Measurements from ENCODE around the gene PCNT.
"Not testable (repeated sequence)": the region's sequence is repeated elsewhere in the genome, so short reads cannot be mapped to it uniquely, and the experiment has no call there.

Gene PCNT

DNA sequence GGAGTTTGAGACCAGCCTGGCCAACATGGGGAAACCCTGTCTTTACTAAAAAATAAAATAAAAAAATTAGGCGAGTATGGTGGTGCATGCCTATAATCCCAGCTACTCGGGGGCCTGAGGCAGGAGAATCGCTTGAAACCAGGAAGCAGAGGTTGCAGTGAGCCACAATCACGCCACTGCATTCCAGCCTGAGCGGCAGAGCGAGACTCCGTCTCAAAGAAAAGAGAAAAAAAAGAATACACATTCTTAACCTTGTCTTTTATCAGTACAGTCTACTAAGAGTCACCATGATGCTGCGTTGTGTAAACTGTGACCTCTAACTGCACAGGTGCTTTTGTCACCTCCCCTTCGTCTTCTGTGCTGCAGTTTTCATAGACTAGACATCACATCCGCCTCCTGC lies 37.2 kb downstream of the PCNT start:
- DNase-seq (ENCODE audit: low read depth in 2 of 2), result no peak

DNA sequence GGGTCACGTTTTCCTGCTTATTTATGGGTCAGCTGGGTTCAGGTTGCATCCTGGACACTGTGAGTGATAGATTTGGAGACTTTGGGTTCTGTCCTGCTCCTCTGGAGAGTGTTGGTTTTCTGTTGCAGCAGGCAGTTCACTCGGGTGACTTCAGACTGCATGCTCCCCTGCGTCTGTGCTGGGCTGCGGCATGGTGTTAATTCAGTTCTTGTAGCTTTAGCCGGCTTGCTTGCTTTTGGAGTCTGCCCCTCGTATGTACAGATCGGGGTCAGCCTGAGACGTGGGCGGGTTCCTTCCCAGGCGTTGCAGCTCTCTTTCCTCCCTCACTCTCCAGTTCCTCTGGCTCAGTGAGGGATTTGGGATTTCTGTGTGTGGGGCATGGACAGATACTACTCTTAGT lies 38.0 kb downstream of the PCNT start:
- no peak for DNase-seq (ENCODE audit: low read depth in 2 of 2)

DNA sequence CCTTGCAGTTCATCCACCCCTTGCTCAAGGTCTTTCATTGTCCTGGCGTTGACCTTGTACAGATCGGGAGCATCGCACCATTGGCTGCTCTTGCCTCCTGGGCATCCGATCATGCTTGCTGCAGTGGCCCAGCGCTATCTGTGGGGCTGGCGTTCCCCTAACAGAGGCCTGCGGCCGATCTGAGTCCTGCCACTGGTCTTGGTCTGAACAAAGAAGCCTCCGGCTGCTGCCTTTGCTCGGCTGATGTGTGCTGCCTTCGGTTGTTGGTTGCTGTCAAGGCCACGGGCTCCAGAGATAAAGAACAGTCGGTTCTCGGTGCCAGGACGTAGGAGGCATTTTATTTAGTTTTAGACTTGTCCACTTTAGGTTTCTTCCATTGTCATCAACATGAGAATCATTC lies 39.0 kb downstream of the PCNT start:
- DNase-seq (ENCODE audit: low read depth in 2 of 2), result no peak

DNA sequence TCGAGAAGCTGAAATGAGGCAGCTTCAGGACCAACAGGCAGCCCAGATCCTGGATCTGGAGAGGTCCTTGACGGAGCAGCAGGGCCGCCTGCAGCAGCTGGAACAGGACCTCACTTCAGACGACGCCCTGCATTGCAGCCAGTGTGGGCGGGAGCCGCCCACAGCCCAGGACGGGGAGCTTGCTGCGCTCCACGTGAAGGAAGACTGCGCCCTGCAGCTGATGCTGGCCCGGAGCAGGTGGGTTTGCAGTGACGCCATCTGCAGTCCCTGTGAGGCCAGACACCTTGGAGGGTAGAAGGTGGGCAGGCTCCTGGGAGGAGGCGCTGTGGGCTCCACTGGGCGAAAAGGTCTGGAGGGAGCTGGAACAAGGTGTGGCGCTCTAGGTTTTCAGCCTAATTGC lies 39.7 kb downstream of the PCNT start:
- no peak for DNase-seq (ENCODE audit: low read depth in 2 of 2)

DNA sequence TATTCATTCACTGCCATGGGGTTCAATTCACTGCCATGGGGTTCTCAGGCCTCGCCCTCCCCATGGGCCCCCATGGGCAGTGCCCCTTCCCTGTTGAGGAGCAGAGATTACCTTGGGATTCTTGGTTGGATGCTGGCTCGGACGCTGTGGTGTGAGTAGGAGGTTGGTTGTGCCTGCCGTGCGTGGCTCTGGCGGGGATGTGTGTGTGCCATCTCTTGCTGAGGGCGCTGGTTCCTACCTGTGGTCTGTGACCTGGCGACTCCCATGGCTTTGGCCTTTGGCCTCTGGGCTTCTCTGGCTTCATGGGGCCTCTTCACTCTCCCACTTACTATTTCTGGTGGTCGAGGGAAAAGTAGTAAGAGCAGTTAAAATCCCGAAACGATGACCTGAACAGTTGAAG lies 42.1 kb downstream of the PCNT start:
- no peak for DNase-seq (ENCODE audit: low read depth in 2 of 2)

DNA sequence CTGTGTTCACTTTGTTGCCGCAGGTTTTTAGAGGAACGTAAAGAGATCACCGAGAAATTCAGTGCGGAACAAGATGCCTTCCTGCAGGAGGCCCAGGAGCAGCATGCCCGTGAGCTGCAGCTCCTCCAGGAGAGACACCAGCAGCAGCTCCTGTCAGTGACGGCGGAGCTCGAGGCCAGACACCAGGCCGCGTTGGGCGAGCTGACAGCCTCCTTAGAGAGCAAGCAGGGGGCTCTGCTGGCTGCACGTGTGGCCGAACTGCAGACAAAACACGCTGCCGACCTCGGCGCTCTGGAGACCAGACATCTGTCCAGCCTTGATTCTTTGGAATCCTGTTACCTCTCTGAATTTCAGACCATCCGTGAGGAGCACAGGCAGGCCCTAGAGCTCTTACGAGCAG lies 42.6 kb downstream of the PCNT start:
- DNase-seq (ENCODE audit: low read depth in 2 of 2), result no peak

DNA sequence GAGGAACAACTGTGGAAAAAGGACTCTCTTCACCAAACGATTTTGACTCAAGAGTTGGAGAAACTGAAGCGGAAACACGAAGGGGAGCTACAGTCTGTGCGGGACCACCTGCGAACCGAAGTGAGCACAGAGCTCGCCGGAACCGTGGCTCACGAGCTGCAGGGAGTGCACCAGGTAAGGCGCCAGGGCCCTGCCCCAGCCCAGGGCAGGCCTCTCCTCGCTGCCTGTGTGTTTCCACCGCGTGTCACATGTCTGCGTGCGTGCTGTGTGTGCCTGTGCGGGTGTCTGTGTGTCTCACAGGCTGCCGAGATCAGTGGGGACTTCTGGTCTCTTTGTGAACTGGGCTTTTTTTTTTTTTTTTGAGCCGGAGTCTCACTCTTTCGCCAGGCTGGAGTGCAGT lies 43.0 kb downstream of the PCNT start:
- no peak for DNase-seq (ENCODE audit: low read depth in 2 of 2)

DNA sequence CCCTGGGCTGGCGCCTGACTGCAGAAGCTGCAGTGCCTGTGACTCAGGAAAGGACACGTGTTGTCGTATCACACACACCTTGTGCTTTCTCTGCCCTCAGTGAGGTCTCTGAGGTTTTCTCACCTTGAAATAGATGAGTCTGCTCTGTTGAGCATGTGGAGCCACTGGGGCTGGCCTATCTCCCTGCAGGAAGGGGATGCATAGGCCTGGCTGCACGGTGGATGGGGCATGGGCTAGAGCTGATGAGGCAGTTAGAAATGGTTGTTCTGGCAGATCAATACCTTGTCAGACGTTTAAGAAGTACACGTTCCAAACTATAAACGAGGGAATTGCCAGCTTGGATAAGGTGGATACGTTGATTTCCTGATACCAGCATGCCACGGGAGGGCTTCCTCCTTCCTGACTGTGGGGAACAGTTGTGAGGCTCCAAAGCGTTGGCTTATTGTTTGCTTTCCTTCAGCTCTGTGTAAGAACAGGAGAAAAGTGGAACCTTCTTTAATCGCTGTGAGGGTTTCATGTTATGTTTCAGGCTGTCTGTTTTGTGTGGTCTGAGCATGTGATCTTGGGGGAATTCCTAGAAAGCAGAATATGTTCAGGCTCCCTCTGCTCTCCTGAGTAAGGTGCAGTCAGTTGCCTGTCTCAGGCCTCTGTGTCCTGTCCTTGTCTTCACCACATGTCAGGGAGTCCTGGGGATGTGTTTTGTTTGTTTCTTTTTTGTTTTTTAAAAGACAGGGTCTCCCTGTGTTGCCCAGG lies 44.8 kb downstream of the PCNT start:
- no peak for DNase-seq (ENCODE audit: low read depth in 2 of 2)

DNA sequence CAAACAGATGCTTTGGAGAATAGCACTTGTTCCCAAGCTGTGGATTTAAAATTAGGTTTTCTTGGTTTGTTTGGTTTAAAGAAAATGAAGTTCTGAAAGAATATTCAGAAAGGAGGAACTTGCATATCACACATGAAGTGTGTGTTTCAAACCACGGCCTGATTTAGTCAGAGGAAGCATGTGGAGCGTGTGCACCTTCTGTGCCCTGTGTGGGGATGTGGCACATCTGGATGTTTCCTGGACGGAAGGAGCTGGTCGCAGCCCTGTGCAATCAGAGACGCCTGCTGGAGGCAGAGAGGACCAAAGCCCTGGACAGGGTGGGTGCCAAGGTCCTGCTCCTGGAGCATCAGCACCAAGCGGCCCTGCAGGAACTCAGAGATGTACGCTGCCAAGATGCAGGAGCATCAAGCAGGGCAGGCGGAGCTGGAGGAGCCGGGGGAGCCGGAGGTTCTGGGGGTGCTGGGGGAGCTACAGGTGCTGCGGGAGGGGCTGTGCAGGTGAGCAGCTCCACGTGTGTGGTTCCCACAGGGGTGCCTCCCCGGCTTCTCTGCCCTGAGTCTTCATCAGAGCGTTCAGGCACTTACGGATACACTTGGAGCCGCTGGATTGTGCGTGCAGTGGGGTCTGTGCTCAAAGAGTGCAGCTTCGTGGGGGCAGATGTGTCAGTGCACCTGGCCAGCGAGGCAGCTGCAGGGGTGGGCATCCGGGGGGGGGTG lies 45.7 kb downstream of the PCNT start:
- no peak for DNase-seq (ENCODE audit: low read depth in 2 of 2)

DNA sequence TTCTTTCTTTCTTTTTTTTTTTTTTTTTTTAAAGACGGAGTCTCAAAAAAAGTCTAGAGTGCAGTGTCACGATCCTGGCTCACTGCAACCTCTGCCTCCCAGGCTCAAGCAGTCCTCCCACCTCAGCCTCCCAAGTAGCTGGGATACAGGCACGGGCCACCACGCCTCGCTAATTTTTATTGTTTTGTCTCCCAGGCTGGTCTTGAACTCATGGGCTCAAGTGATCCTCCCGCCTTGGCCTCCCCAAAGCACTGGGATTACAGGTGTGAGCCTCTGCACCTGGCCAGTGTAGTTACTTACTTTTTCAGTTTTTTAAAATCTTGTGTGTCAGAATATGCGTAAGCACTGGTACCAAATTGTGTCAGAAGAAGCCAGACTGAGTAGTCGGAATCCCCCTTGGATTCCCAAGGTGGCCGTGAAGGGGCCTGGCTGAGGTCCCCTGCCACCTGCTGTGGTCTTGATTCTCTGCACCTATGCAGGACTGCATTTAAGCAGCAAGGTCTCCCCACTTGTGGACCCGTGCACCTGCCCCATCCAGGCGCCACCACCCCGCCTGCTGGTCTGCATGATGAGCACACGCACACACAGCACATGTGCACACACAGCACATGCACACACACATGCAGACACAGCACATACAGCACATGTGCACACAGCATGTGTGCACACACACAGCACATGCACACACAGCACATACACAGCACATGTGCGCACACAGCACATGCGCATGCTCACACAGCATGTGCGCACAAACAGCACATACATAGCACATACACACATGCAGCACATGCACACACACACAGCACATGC lies 47.5 kb downstream of the PCNT start:
- DNase-seq (ENCODE audit: low read depth in 2 of 2), result no peak

DNA sequence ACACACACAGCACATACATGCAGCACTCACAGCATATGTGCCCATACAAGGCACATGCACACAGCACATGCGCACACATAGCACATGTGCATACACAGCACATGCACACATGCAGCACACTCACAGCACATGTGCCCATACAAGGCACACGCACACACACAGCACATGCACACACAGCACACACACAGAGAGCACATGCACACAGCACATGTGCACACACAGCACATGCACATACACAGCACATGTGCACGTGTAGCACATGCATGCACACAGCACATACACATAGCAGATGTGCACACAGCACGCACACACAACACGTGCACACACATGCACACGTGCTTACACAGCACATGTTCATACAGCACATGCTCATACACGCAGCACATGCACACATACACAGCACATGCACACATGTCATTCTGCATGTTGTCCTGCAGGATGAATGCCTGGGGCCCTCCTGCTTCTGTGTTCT lies 48.1 kb downstream of the PCNT start:
- no peak for DNase-seq (ENCODE audit: low read depth in 2 of 2)

DNA sequence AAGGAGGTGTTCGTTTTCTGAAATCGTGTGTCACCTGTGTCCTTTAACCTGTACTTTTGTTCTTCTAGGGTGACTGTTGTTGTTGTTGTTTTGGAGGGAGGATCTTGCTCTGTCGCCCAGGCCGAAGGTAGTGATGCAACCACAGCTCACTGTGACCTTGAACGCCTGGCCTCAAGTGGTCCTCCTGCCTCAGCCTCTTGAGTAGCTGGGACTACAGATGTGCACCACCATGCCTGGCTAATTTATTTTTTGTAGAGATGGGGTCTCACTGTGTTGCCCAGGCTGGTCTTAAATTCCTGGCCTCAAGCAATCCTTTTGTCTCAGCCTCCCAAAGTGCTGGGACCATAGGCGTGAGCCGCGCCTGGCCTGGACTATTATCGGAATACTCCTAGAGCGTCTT lies 49.0 kb downstream of the PCNT start:
- DNase-seq (ENCODE audit: low read depth in 2 of 2), result not testable (repeated sequence)

DNA sequence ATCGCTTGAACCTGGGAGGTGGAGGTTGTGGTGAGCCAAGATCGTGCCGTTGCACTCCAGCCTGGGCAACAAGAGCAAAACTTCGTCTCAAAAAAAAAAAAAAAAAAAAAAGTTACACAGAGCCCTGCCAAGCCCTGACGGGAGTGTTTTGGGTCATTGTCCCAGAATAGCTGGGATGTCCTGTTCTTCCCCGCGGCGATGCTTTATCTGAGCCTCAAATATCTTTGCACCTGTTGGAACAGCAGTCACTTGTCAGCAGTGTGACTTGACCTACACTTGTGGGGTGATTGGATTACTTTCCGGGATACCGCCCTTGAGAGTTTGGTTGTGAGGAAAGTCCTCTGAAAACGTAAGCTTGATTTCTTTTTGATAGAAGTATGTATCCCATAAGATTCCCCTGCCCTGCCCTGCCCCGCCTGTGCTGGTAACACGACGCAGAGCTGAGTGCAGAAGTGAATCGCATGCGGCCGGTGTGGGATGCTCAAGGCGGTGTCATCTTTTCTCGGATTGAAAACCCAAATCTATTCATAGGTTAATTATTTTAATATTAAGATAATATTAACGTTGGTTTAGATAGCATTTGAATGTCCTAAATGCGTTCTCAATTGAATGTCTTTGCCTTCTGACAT lies 50.9 kb downstream of the PCNT start:
- DNase-seq (ENCODE audit: low read depth in 2 of 2), result no peak

DNA sequence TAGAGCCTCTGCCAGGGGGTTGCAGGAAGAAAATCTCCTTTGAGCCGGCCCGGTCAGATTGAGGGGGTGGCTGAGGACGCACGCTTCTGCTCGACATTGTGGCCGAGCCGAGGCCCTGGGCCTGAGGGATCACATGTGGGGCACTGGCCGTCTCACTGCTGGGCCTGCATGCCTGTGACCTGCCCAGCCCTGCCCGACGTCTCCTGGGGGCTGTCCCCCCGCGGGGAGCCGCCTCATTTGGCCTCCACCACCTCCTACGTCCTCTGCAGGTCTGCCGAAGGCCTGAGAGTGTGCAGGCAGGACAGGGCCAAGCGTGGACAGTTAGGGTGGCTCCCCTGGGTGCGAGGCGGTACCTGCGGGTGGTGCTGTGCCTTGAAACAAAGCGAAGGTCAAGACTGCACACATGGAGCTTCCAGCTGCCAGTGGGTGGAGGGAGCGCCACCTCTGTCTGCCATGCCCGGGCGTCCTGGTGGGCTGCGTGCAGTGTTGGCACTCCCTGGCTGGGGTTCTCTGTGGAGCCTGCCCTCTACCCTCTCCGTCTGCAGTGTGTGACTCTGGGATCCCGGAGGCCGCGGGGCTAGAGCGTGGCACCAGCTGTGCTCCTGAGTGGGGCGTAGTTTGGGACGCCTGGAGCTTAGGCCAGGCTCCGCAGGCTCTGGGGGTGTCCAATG lies 51.7 kb downstream of the PCNT start:
- no peak for DNase-seq (ENCODE audit: low read depth in 2 of 2)

DNA sequence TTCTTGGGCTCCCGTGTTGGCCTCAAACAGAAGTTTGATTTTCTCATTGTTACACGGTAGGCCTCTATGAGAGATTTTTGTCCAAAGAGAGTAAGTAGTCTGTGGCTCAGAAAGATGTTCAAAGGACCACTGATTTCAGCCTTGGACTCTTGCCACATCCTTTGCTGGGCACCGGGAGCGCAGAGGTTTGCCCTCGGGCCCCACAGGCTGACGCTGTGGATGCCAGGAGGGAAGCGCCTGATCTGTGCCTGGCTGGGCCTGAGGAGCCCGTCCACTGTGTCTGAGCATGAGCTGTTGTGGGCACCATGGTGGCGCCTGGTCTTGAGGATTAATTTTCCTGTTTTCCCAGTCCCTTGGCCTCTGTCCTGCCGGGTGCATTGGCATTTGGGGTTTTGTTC lies 52.3 kb downstream of the PCNT start:
- DNase-seq (ENCODE audit: low read depth in 2 of 2), result no peak

DNA sequence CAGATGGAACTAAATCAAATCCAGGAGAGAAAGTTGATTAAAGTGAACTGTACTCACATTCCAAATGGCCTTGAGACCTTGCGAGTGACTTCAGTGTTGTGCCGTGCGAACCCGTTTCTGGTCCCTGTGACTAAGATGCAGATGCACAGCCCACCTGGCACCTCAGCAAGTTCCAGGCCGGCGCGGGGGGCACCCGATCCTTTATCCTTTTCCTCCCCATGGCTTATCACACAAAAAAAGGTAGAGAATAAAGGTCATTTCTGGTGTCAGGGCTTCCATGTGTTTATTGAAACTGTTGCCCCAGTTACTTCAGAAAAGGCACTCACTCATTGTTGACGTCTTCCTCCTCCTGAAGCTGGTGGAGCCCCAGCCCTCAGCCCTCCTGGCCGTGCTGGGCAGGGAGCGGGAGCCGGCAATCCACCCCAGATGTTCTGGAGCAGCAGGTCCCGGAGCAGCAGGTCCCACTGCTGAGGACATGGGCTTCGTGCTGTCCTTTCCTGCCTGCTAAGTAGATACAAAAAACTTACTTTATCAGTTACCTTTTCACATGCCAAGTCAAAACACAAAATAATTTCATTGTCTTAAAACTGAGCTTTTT lies 53.0 kb downstream of the PCNT start:
- DNase-seq (ENCODE audit: low read depth in 2 of 2), result no peak

DNA sequence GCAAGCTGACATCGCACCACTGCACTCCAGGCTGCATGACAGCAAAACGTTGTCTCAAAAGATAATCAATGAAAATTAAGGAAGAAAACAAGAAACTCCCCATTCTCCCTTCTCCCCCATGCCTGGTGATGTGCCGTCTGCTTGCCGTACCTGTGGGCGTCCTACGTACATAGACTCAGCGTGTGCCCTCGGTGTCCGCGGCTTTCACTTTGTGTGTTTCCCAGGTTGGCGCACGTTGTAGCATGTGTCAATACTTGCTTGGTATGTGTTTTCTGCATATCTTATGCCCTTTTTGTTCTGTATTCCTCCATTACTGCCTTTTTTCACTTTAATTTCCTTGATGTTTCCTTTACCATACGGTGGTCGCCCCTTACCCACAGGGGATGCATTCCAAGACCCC lies 53.8 kb downstream of the PCNT start:
- DNase-seq (ENCODE audit: low read depth in 2 of 2), result no peak

DNA sequence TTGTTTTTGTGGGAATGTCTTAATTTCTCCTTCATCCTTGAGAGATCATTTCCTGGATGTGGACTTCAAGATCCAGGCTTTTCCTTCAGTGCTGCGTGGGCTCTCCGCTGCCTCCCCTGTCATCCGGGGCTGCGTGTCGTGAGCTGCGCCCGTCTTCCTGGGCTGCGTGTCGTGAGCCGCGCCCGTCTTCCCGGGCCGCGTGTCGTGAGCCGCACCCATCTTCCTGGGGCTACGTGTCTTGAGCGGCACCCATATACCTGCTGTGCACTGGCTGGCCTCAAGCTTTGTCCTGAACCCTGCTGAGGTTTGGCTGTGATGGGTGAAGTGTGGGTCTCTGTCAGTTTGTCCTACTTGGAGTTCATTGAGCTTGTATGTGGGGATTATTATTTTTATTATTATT lies 55.1 kb downstream of the PCNT start:
- no peak for DNase-seq (ENCODE audit: low read depth in 2 of 2)

DNA sequence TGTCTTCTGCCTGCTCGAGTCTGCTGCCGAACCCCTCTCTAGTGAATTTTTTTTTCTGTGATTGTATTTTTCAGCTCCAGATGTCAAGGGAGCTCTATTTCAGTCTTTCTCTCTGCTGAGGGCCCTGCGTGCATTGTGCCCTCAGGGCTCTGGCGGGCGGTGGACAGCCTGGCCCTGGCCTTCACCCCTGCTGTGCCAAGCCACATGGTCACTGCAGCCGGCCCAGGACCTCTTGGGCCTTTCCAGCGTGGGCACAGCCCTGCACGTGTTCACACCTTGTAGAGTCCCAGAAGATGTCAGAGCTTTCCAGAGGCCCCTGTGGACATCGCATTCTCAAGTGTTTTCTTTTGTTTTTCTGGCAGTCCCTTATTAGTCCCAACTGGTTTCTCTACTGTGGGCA lies 55.7 kb downstream of the PCNT start:
- no peak for DNase-seq (ENCODE audit: low read depth in 2 of 2)

DNA sequence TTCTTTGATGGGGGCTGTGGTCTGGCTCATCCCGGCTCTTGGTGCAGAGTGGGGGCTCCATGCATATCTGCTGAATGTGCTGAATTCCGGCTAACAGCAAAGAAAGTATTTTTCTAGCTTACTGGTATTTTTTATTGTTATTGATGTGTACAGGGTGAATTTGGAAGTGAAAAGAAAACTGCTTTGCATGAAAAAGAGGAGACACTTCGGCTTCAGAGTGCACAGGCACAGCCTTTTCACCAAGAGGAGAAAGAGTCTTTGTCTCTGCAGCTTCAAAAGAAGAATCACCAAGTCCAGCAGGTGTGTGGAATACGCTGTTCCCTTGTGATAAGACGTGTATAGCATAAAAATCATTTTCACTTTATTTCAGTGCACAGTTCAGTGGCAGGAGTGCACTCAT lies 57.6 kb downstream of the PCNT start:
- DNase-seq (ENCODE audit: low read depth in 2 of 2), result no peak

DNA sequence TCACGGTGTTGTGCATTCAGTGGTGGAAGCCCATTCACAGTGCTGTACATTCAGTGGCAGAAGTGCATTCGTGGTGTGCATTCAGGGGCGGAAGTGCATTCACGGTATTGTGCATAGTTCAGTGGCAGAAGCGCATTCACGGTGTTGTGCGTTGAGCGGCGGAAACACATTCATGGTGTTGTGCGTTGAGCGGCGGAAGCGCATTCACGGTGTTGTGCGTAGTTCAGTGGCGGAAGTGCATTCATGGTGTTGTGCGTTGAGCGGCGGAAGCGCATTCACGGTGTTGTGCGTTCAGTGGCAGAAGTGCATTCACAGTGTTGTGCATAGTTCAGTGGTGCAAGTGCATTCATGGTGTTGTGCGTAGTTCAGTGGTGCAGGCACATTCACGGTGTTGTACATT lies 60.6 kb downstream of the PCNT start:
- no peak for DNase-seq (ENCODE audit: low read depth in 2 of 2)

Data from stimulated activated CD4-positive, alpha-beta T cell treated with anti-CD3 and anti-CD28 coated beads, Interleukin-1b, Interleukin-23, amount 100 ng/mL, for 1 hour (primary cell).